Erythroblast (primary cell): ENCODE data around the gene EVPLL.

ENCODE experiments used
- GATA1 ChIP-seq: IDR thresholded peaks from 2 replicates; pipeline ENCODE4 v1.6.1; 2011; ENCODE audit warnings: low read depth, mild to moderate bottlenecking, control low read depth, low read length, moderate library complexity
- POLR2A ChIP-seq: IDR thresholded peaks from 2 replicates; pipeline ENCODE4 v1.6.1; 2011; ENCODE audit warnings: mild to moderate bottlenecking, low read length

- TF ChIP-seq POLR2A, result no peak
- no peak for TF ChIP-seq GATA1
Measured at GRCh38 chr17:18361837-18362697, 15.5 kb upstream of the EVPLL start.
